Smooth muscle cell (in vitro differentiated cells): ENCODE measurements around the gene AKR1D1. TPM values are rescaled to one million over a fixed set of nuclear protein-coding genes. Genes with fewer than 3 reads are reported as not detected.

Source experiments
- DNase-seq: peaks from one replicate; lab custom pipeline; 2025; ENCODE audit not compliant: unreplicated experiment; lab: John Stamatoyannopoulos, UW
- H2AFZ ChIP-seq: fragments of 200-600 bp; sonication (generic); 2 replicates; pipeline ENCODE4 v1.6.0; 2016; ENCODE audit warnings: antibody characterized with exemption, low read depth, mild to moderate bottlenecking
- H3F3A ChIP-seq: fragments of 200-600 bp; sonication (generic); 2 replicates; pipeline ENCODE4 v1.6.0; 2017; ENCODE audit warnings: antibody characterized with exemption, low read depth
- H3K27ac ChIP-seq: fragments of 200-600 bp; sonication (generic); 2 replicates; pipeline ENCODE4 v1.5.1; 2016; ENCODE audit warnings: low read depth, mild to moderate bottlenecking
- H3K27me3 ChIP-seq: fragments of 200-600 bp; sonication (generic); 2 replicates; pipeline ENCODE4 v1.6.1; 2016; ENCODE audit warnings: low read depth, mild to moderate bottlenecking
- H3K36me3 ChIP-seq: fragments of 200-600 bp; sonication (generic); 2 replicates; pipeline ENCODE4 v1.5.1; 2016; ENCODE audit warnings: low read depth
- H3K4me1 ChIP-seq: fragments of 200-600 bp; sonication (generic); 2 replicates; pipeline ENCODE4 v1.5.1; 2016; ENCODE audit warnings: low read depth
- H3K4me2 ChIP-seq: fragments of 200-600 bp; sonication (generic); 2 replicates; pipeline ENCODE4 v1.6.0; 2016; ENCODE audit warnings: mild to moderate bottlenecking
- H3K4me3 ChIP-seq: fragments of 200-600 bp; sonication (generic); 2 replicates; pipeline ENCODE4 v1.5.1; 2016; ENCODE audit warnings: mild to moderate bottlenecking
- H3K79me2 ChIP-seq: fragments of 200-600 bp; sonication (generic); 2 replicates; pipeline ENCODE4 v1.6.0; 2016; ENCODE audit warnings: low read depth, mild to moderate bottlenecking
- H3K9ac ChIP-seq: fragments of 200-600 bp; sonication (generic); 2 replicates; pipeline ENCODE4 v1.6.0; 2016; ENCODE audit warnings: low read depth
- H3K9me3 ChIP-seq: fragments of 200-600 bp; sonication (generic); replicated peaks from 2 replicates; pipeline ENCODE4 v1.5.1; 2016; ENCODE audit warnings: low read depth
- H4K20me1 ChIP-seq: fragments of 200-600 bp; sonication (generic); 2 replicates; pipeline ENCODE4 v1.6.0; 2016; ENCODE audit warnings: low read depth
- CTCF ChIP-seq: fragments of 200-600 bp; sonication (generic); IDR thresholded peaks from 2 replicates; pipeline ENCODE4 v1.5.1; 2017; ENCODE audit warnings: borderline replicate concordance, mild to moderate bottlenecking, antibody characterized with exemption; ENCODE audit not compliant: insufficient read depth, poor library complexity, severe bottlenecking
- WGBS: methylation state at CpG from one replicate; pipeline ENCODE4 v1.1.7; 2016; ENCODE audit warnings: low lambda C conversion rate; 5-methylcytosine and 5-hydroxymethylcytosine counted together
- polyA plus RNA-seq: library from polyadenylated mRNA; unstranded; fragments of >200 nt; fragmentation: Nextera tagmentation; extraction: Ambion mirVana; gene quantifications from 2 replicates; pipeline ENCODE4 v1.2.1, GENCODE V29; 2016
- small RNA-seq: library from RNA; depleted of rRNA; stranded (forward); fragments of <200 nt; gene quantifications from one replicate; pipeline ENCODE3, GENCODE V24; 2014
- total RNA-seq: library from RNA; depleted of rRNA; stranded (reverse); fragments of >200 nt; gene quantifications from 2 replicates; pipeline ENCODE4 v1.2.3, GENCODE V29; 2014

Gene AKR1D1
- total and polyA plus RNA-seq, 2 experiments from 2014 or later = not detected

GRCh38 chr7:138166681-138167080 lies 90.4 kb downstream of the AKR1D1 start:
- H3K79me2 ChIP-seq = no peaks in the 10 kb centered on the region
- H3K27ac ChIP-seq = no peak overlapping the region
- H3K4me2 ChIP-seq = peak overlapping the region; percentile 8
- H3K4me3 ChIP-seq = no peak overlapping the region
- H4K20me1 ChIP-seq = no peaks in the 10 kb centered on the region
- 44% methylated on average over 4 of the region's 4 CpGs for WGBS
- peaks cover 61% of the 10 kb centered on the region for H3K4me1 ChIP-seq
- DNase-seq = no peak
- H3K9me3 ChIP-seq = peaks cover 2% of the 10 kb centered on the region
- H3F3A ChIP-seq = peaks cover 18% of the 10 kb centered on the region
- no peak overlapping the region for H3K9ac ChIP-seq
- no peaks in the 10 kb centered on the region for H3K27me3 ChIP-seq
- H2AFZ ChIP-seq = no peak overlapping the region
- H3K36me3 ChIP-seq = no peaks in the 10 kb centered on the region
- no peak for TF ChIP-seq CTCF

- Histone ChIP-seq H2AFZ (no peak overlapping the region), H3K9me3 (peaks cover 2% of the 10 kb centered on the region), H3K4me3 (no peak overlapping the region), H3K36me3 (no peaks in the 10 kb centered on the region), H3K79me2 (no peaks in the 10 kb centered on the region), H3F3A (peaks cover 18% of the 10 kb centered on the region), H3K27me3 (no peaks in the 10 kb centered on the region), H3K4me1 (peaks cover 56% of the 10 kb centered on the region), H3K4me2 (peak overlapping the region; percentile 8), H3K9ac (no peak overlapping the region), H3K27ac (no peak overlapping the region), H4K20me1 (no peaks in the 10 kb centered on the region)
- DNase-seq = no peak
- 21% methylated on average over 3 of the region's 3 CpGs for WGBS
- no peak for TF ChIP-seq CTCF
These were observed 91.0 kb downstream of the AKR1D1 start for GRCh38 chr7:138167222-138167621.

- no peaks in the 10 kb centered on the region for H3K79me2 ChIP-seq
- no peak overlapping the region for H2AFZ ChIP-seq
- H3K27ac ChIP-seq = no peak overlapping the region
- H3K27me3 ChIP-seq = no peaks in the 10 kb centered on the region
- no peaks in the 10 kb centered on the region for H4K20me1 ChIP-seq
- peaks cover 2% of the 10 kb centered on the region for H3K9me3 ChIP-seq
- 41% methylated on average over 1 of the region's 1 CpG for WGBS
- H3K9ac ChIP-seq = no peak overlapping the region
- H3K4me2 ChIP-seq = no peak overlapping the region
- no peak for DNase-seq
- H3K4me3 ChIP-seq = no peak overlapping the region
- peaks cover 49% of the 10 kb centered on the region for H3K4me1 ChIP-seq
- H3K36me3 ChIP-seq = no peaks in the 10 kb centered on the region
- peaks cover 18% of the 10 kb centered on the region for H3F3A ChIP-seq
- TF ChIP-seq CTCF = no peak
These were observed 91.6 kb downstream of the AKR1D1 start for GRCh38 chr7:138167869-138168296.

Small RNAs within 50 kb of the gene (small RNA-seq; reads per million reads assigned to genes)
- not detected for gene AC024082.2
- gene RN7SKP223 = not detected

Other genes starting within 250 kb of the AKR1D1 start
- gene DGKI, start 229.5 kb upstream of the AKR1D1 start, total RNA-seq = 3.5 and 6.2 TPM in 2 replicates
- gene DGKI, start 229.5 kb upstream of the AKR1D1 start, polyA plus RNA-seq = 1.6 and 2.5 TPM in 2 replicates
- gene CREB3L2, start 74.4 kb upstream of the AKR1D1 start, total RNA-seq = 46.4 and 69.1 TPM in 2 replicates
- gene CREB3L2, start 74.4 kb upstream of the AKR1D1 start, polyA plus RNA-seq = 27.4 and 37.6 TPM in 2 replicates